Heart left ventricle (tissue), 16 donors: Measurements from ENCODE around the gene CD151. TPM values are rescaled to one million over a fixed set of nuclear protein-coding genes. Genes with fewer than 3 reads are reported as not detected.

Experiments used
- ATAC-seq, 4 donors: fragments of 200-7000 bp; cut with Tn5 transposase; one replicate each; pipeline ENCODE4 v1.9.1; 2020 to 2022; ENCODE audit warnings: moderate library complexity in 4 of 4, mild to moderate bottlenecking in 3 of 4, moderate number of reproducible peaks in 1 of 4
- DNase-seq, 5 donors: peaks; one replicate each; pipeline ENCODE4 v3.0.0-alpha.2; 2020
- H3K27ac ChIP-seq, 12 donors: fragments of 200-600 bp; sonication (generic) in 4 of 12; one replicate each; pipeline versions ENCODE4 v1.5.0 to v1.8.0; 2016 to 2022; ENCODE audit warnings: mild to moderate bottlenecking in 2 of 12
- H3K27me3 ChIP-seq, 9 donors: fragments of 200-600 bp; sonication (generic) in 2 of 9; one replicate each; pipeline versions ENCODE4 v1.5.1 to v1.8.0; 2016 to 2022; ENCODE audit warnings: mild to moderate bottlenecking in 3 of 9
- H3K36me3 ChIP-seq, 9 donors: fragments of 200-600 bp; sonication (generic) in 2 of 9; one replicate each; pipeline versions ENCODE4 v1.5.0 to v1.8.0; 2018 to 2022; ENCODE audit warnings: mild to moderate bottlenecking in 2 of 9
- H3K4me1 ChIP-seq, 12 donors: fragments of 200-600 bp; sonication (generic) in 4 of 12; one replicate each; pipeline versions ENCODE4 v1.5.0 to v1.8.0; 2016 to 2022; ENCODE audit warnings: mild to moderate bottlenecking in 3 of 12
- H3K4me3 ChIP-seq, 12 donors: fragments of 200-600 bp; sonication (generic) in 4 of 12; one replicate each; pipeline versions ENCODE4 v1.5.0 to v1.8.0; 2017 to 2022; ENCODE audit warnings: mild to moderate bottlenecking in 9 of 12, moderate library complexity in 4 of 12
- H3K9me3 ChIP-seq, 12 donors: fragments of 200-600 bp; sonication (generic) in 4 of 12; one replicate each; pipeline versions ENCODE4 v1.5.0 to v1.8.0; 2016 to 2022; ENCODE audit warnings: mild to moderate bottlenecking in 1 of 12
- CTCF ChIP-seq, 12 donors: fragments of 200-600 bp; sonication (generic) in 4 of 12; IDR thresholded peaks; one replicate each; pipeline versions ENCODE4 v1.5.0 to v1.8.0; 2018 to 2022; ENCODE audit warnings: antibody characterized with exemption in 12 of 12, mild to moderate bottlenecking in 5 of 12
- POLR2A ChIP-seq, 2 donors: fragments of 450-650 bp; IDR thresholded peaks; one replicate each; pipeline ENCODE4 v1.6.1; 2017; ENCODE audit warnings: antibody characterized with exemption in 2 of 2, mild to moderate bottlenecking in 2 of 2, moderate library complexity in 2 of 2
- WGBS, 4 donors: extraction: QIAGEN DNeasy Blood & Tissue Kit in 2 of 4; methylation state at CpG; one replicate each; pipeline versions ENCODE4 v1.1.5 to v1.1.7; 2013 to 2018; 5-methylcytosine and 5-hydroxymethylcytosine counted together
- intact Hi-C, 10 donors: fragments of 100-400 bp; cut with DNase I; formaldehyde crosslinking; loops; one replicate each; pipeline versions ENCODE4 v1.11.1 to v1.14.2; 2022
- polyA plus RNA-seq, 2 donors: library from polyadenylated mRNA; stranded (reverse); fragments of 200-250 nt; gene quantifications; one replicate each; pipeline ENCODE4 v1.2.3, GENCODE V29; 2013
- total RNA-seq, 9 donors: library from RNA; depleted of rRNA in 2 of 9; stranded (reverse); fragments of >200 nt in 2 of 9; fragmentation: NEBNext Ultra II Directional in 3 of 9; extraction: Animal tissue kit (Norgen Biotek cat#: 25700) in 3 of 9; gene quantifications; one replicate each; pipeline versions ENCODE4 v1.1.0 to v1.2.4, GENCODE V29; 2016 to 2023
- donor health status: ischemic (EF 13 %, LVEDD 7.1; RV severe dilation, severe dysfunction).
- donor health status: healthy with polysubstance abuse.
- donor health status: DM: no; HTN: yes; CAD: no.
- donor health status: DM: no; HTN: no; CAD: no.
- donor health status: ischemic (EF 25% LVEDD 6.9; RV normal size, moderate dysfunction).
- donor health status: ischemic (EF 25% LVEDD 5.7; RV mildly dilated, moderate dysfunction).
- donor health status: healthy.
- donor health status: DM: yes; HTN: yes; CAD: no.
- donor health status: ischemic (EF 35%, LVEDD 5.7; RV mildly dilated, moderate dysfunction).
- donor health status: nonischemic (EF 11% LVEDD 7.7; RV severe dilation, severe dysfunction).
- donor health status: DM: yes; HTN: yes; CAD: no.
- donor health status: PGD.
- donor health status: ischemic (EF 29% LVEDD 5.4; RV normal size, mild dysfunction).
- donor health status: nonischemic (EF 23%, LVEDD 6.1; RV moderate dilation, normal function).

The CD151 gene
- total and polyA plus RNA-seq, 11 donors, result 323 to 817 (median 477) TPM

GRCh38 chr11:852762-853161 lies 20.0 kb downstream of the CD151 start:
- Histone ChIP-seq H3K4me3 (no peak overlapping the region), H3K4me1 (peaks cover 0 to 72% (median 24%) of the 10 kb centered on the region in 12 donors), H3K27me3 (peaks cover 0 to 14% (median 0%) of the 10 kb centered on the region in 9 donors), H3K9me3 (no peaks in the 10 kb centered on the region), H3K27ac (no peak overlapping the region), H3K36me3 (peaks cover 0 to 10% (median 0%) of the 10 kb centered on the region in 9 donors)
- DNase-seq (no peak), ATAC-seq (no peak)
- 75 to 87% (median 84%) methylated on average over 11 to 15 of the region's 15 CpGs for WGBS, 4 donors
- TF ChIP-seq POLR2A (IDR thresholded peaks at IDR 0.05), result no peak
- TF ChIP-seq CTCF (IDR thresholded peaks at IDR 0.05), result no peak
- intact Hi-C loops, result loop anchor here in 1 of 10 donors (10.0 kb wide), 1 partner anchor 52 kb away; no protein-coding TSS in a partner anchor

- Histone ChIP-seq H3K27me3 (peaks cover 0 to 5% (median 0%) of the 10 kb centered on the region in 9 donors), H3K9me3 (no peaks in the 10 kb centered on the region), H3K36me3 (peaks cover 0 to 10% (median 0%) of the 10 kb centered on the region in 9 donors), H3K4me1 (peaks cover 0 to 66% (median 14%) of the 10 kb centered on the region in 12 donors), H3K27ac (no peak overlapping the region), H3K4me3 (no peak overlapping the region)
- TF ChIP-seq CTCF (IDR thresholded peaks at IDR 0.05) (no peak), POLR2A (IDR thresholded peaks at IDR 0.05) (no peak)
- DNase-seq (no peak), ATAC-seq (no peak)
- intact Hi-C loops, result loop anchor here in 1 of 10 donors (10.0 kb wide), 1 partner anchor 51 kb away; no protein-coding TSS in a partner anchor
- 92 to 96% (median 94%) methylated on average over 15 to 27 of the region's 27 CpGs for WGBS, 4 donors
Measured at GRCh38 chr11:853682-854448, 21.1 kb downstream of the CD151 start.

- H3K4me1 ChIP-seq, result peaks cover 3 to 65% (median 14%) of the 10 kb centered on the region in 12 donors
Measured at GRCh38 chr11:854601-855329, 22.0 kb downstream of the CD151 start.

More at GRCh38 chr11:854601-855329, 22.0 kb downstream of the CD151 start:
- intact Hi-C loops, result loop anchor here in 1 of 10 donors (10.0 kb wide), 1 partner anchor 50 kb away; no protein-coding TSS in a partner anchor
- ATAC-seq (no peak), DNase-seq (no peak)
- no peaks in the 10 kb centered on the region for H3K9me3 ChIP-seq
- H3K4me3 ChIP-seq, result no peak overlapping the region
- H3K36me3 ChIP-seq, result peaks cover 0 to 10% (median 0%) of the 10 kb centered on the region in 9 donors
- WGBS, 4 donors, result 76 to 86% (median 83%) methylated on average over 10 to 20 of the region's 20 CpGs
- no peak for TF ChIP-seq POLR2A (IDR thresholded peaks at IDR 0.05)
- no peak for TF ChIP-seq CTCF (IDR thresholded peaks at IDR 0.05)
- no peak overlapping the region for H3K27ac ChIP-seq
- no peaks in the 10 kb centered on the region for H3K27me3 ChIP-seq
